T-helper 2 cell (primary cell): ENCODE data around the gene TBX20.

ENCODE experiments used
- DNase-seq, 5 experiments: peaks; one replicate each; pipeline versions ENCODE4 v3.0.0 to v3.0.0-alpha.2; 2012 to 2022
- total RNA-seq, 2 donors: gene quantifications; one replicate each; lab custom pipeline; 2026; lab: John Stamatoyannopoulos, UW

The TBX20 gene, protein sequence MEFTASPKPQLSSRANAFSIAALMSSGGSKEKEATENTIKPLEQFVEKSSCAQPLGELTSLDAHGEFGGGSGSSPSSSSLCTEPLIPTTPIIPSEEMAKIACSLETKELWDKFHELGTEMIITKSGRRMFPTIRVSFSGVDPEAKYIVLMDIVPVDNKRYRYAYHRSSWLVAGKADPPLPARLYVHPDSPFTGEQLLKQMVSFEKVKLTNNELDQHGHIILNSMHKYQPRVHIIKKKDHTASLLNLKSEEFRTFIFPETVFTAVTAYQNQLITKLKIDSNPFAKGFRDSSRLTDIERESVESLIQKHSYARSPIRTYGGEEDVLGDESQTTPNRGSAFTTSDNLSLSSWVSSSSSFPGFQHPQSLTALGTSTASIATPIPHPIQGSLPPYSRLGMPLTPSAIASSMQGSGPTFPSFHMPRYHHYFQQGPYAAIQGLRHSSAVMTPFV
- 0.62 to 2.0 reads per million in 2 donors for total RNA-seq

DNA sequence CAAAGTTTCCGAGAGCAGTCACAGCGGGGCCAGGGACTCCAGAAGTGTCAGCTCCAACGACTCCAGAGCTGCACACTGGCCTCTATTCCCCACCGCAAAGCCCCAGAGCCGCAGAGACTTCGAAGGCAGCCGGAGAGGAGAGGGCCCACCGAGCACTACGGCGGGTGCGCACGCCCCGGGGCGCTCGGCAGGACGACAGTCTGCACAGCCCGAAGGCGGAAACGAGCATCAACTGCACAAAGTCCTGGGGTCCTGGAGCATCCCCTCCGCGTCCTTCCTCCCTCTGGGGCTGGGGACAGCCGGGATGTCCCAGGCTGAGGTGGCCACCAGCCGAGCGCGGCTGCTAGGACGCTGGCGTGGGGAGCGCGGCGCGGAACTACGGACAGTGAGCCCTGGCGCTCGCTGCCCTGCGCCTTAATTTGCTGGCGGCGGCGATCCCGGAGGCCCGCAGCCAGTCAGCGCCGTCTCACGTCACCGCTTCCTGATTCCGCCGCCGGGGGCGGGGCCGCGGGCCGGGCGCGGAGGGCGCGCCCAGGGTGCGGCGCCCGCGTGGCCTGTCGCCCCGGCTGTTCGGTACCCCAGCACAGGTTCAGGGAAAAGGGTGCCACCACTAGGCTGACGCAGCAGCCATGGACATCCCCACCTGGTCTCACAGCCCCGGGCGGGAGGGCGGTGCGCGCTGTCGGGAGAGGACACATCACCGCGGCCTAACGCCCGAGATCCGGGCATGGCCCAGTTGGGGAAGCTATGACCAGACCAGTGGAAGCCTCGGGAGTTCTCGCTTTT, at the start of gene TBX20:
TBX20 (minus strand) TSS at position 391 of the 786 bp plus-strand sequence. CDS start 480 bp downstream, outside the sequence.
- peak in 2 of 5 experiments; percentile 35 to 76 for DNase-seq

DNA sequence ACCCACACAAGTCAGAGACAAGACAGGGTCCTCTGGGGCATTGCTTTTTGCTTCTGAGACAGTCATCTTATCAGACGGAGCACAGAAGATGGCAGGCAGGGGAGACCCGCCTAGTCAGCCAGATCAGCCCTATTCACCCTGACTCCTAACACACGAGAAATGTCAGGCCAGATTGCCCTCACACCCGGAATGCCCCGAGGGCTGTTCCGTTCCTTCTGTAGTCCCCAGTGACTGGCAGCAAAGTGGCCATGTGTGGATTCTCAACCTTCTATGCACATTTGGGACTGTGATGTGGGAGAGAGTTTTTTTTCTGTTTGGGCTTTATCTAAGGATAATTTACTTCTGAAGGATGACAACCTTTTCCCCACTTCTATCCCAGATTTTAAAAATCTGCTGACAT, 35.5 kb upstream of the TBX20 start:
- no peak for DNase-seq

DNA sequence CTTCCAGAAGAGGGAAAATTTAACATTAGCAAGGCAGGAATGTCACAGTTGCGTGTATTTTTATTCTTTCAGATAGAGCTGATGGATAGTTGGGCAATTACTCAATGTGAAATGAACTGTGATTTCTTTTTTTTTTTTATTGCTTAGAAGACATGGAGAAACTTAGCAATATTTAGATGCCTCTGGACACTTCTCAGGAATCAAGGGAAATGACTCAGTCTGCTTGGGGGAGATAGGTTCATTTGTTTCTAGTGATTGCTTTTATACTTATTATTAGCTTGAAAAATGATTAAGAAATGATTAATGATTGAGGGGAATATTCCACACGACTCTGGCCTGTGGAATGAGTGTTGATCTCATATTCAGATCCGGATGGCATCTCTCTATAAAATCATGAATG, 33.1 kb upstream of the TBX20 start:
- DNase-seq, result no peak

DNA sequence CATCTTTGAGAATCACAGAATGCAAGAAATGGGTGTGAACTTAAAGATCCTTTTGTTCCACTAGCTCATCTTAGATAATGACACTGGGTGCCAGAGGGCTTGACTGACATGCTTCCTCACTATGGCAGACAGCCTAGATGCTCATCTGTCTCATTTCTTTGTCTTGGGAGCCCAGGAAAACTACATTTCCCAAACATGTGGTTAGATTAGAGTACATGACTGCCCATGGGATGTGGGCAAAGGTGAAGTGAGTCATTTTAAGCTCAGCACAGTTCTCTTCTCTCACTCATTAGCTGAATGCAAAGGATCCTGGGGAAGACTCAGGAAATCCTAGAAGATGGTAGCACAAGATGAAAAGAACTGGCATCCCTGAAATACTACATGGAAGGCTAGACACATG, 32.5 kb upstream of the TBX20 start:
- DNase-seq, result no peak

DNA sequence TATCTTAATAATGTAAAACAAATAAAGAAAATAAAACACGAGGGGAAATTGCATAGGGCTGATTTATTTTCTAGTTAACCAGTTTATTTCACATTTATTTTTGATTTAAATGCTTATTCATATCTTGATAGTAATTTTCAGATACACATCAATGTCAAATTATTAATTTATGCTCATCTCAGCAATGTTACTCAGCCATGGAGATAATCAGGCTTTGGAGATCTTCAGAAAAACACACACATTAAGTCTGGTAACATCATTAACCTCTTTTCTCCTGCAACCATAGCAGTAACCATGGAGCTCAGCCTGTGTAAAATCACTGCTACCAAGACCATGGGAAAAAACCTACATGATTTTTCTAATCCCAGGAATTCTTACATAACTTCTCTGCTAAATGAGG, 31.9 kb upstream of the TBX20 start:
- no peak for DNase-seq

DNA sequence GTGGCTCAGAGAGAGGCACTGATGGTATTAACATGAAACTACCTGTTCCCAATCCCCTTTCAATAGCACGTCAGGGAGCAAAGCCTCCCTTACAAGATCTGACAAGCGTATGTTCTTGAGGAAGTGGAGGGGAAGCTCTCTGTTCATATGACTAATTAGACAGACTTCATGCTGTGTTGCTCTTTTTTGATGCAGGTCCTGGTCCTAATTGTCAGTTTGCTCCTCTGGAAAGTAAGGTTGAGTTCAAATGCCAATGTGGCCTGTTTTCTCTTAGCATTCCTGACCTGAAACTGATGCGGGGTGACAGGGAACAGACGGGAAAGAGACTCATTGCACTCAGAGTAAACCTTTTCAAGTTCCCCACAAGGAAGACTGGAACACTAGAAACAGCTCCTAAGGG, 27.0 kb upstream of the TBX20 start:
- no peak for DNase-seq

DNA sequence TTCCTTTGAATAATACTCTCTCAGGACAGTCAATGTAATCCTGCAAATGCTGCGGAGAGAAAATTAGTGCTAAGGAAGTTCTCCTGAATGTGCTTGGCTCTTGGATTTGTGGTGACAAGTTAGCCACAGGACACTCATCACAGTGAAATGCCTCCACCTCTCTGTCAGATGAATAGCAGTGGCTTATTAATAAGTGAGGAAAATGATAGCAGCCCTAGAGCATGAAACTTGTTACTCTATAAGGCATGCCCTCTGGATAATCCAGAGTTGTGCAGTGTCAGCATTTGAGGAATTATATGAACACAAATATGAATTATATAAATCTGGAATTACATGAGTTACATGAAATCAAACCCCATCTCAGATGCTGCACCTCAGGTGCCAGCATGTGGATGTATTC, 23.5 kb upstream of the TBX20 start:
- DNase-seq, result no peak

DNA sequence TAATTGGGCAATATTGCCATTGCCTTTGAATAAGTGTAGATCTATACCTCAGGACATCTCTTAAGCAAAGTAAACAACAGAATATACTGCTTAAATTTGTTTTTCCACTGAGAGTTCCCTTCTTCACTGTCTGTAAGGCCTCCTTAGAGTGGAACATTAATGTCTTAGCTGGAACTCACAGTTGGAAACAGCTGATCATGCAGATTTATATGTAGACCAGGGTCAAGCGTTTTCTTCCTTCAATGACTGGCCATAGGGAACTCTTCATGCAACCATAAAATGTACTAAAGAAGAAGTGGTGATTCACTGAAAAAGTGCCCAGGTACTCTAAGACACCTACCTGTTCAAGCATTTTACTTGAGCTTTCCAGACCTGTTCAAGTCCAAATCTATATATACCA, 18.3 kb upstream of the TBX20 start:
- no peak for DNase-seq

DNA sequence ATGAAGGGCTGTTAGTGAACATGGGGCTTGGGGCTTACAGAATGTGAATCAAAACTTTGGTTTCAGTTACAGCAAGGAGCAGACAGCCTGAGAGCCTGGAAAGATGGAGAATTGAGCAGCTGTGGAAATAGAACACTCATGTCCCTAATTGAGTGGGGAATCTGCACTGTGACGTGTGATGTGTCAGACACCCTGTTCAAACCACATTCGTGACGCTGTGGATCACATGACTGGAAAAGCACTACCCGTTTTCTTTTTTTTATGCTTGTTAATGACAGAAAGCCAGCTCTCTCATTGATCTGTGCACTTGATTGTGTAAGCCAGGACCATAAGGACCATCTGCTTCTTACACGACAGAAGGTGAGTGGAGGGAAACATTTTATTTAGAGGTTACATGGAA, 15.1 kb upstream of the TBX20 start:
- no peak for DNase-seq

DNA sequence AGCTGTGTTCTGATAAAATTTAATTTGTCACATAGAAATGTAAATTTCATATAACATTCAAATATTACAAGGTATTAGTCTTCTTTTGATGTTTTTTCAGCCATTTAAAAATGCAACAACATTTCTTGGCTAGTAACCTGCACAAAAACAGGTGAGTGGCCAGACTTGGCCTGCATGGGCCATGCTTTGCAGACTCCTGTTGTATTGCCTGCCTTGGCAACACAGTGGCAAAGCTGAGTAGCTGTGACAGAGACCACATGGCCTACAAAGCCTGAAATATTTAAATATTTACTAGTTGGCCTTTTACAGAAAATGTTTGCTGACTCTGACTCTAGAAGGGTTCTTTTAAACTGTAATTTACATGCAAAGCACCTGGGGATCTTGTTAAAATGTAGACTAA, 13.5 kb upstream of the TBX20 start:
- no peak for DNase-seq

DNA sequence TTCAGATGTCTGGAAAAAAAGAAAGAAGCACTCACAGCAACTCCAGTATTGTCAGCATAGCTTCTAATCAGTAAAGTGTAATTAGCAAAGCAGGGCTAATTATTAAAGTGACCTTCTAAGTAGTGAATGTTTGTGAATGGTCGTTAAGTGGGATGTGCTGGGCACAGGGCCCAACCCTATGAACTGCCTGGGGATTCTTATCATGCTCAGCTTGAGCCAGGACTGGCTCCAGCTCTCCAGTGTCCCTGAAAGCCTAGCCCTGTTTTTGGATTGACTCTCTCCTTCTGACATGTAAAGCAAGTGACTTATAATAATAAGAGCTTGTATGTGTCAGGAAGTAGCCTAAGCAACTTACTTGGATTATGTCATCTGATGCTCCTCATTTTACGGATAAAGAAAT, 9.5 kb upstream of the TBX20 start:
- no peak for DNase-seq

DNA sequence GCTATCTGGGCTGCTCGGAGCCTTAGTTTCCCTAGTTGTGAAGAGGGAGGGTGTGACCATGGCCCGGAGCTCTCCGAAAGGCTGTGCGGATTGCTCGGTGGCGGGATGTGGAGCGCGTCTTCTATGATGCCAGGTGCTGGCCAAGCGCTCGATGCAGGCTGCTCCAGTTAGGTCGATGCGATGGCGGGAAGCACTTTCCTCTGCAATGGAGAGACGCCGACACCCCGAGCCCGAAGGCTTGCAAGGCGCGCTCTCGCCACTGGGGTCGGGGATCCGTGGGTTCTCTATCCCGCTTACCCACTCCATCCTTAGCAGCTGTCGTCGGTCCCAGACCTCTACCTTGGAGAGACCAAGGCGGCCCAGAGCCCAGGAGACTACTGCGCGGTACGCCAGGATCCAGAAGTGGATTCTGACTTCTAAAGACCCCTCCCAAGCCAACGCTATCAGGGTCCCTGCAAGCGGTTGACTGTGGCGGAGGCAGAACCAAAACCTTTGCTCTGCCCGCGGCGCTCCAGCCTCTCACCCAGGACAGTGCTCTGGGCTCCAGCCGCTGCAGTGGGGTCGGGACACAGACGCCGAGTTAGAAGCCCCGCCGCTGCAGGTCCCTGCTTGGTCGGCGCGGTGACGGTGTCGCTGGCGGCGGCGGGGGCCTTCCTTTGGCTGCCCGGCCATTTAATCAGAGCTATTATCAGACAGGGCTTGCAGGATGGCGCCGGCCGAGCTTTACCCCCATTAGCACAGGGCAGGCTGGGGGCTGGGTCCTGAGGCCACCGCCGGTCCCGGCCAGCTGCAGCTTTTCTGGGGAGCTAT, 7.8 kb upstream of the TBX20 start:
- no peak for DNase-seq

DNA sequence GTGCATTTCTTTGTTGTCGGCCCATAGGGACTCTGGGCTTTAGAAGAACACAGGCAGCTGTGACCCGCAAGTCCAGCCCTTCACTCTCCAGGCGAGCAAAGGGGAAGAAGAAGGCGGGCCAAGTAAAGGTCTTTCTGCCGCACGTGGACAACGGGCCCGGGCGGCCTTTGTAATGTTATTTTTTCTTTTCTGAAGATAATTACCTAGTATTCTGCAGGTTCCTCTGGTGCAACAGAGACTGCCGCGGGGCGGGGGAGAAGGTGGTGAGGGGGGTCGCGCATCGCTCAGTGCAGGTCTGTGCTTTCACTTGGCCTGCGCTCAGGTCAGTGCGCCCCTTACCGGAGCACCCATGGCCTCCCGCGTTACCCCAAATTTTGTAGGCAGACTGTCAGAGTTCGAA, 7.1 kb upstream of the TBX20 start:
- no peak for DNase-seq

DNA sequence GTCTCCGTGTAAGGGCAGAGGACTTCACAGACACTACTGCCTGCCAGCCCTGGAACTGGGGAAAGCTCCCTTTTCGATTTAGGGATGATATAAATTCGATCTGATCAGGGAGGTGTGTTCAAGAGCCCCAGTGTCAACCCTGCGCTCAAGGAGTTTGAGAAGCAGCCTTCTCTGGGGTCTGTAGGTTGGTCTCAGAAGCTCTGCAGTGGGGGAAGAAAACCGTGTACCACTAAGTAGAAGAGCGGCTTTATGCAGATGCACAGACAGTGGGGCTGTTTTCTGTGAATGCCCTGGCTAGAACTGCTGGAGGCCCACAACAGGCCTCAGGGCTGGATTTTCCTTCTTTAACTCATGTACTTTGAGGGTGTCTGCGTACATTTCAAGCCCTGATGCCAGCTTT, 6.3 kb upstream of the TBX20 start:
- no peak for DNase-seq

DNA sequence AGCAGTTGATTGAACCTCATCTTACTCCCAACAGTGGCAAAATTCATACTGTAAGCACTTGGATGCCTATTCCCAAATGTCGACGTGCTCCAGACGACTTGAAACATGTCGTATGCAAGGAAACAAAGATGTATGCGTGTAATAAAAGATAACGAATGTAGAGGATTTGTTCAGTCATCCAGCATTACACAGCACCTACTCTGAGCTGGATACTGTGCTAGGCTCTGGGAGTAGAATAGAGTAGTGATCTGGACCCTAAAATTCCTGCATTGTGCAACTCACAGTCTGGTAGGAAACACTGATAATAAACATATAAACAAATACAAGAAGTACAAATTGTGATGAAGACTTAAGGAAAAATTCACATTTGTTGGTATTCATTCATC, 5.6 kb upstream of the TBX20 start:
- DNase-seq, result no peak

DNA sequence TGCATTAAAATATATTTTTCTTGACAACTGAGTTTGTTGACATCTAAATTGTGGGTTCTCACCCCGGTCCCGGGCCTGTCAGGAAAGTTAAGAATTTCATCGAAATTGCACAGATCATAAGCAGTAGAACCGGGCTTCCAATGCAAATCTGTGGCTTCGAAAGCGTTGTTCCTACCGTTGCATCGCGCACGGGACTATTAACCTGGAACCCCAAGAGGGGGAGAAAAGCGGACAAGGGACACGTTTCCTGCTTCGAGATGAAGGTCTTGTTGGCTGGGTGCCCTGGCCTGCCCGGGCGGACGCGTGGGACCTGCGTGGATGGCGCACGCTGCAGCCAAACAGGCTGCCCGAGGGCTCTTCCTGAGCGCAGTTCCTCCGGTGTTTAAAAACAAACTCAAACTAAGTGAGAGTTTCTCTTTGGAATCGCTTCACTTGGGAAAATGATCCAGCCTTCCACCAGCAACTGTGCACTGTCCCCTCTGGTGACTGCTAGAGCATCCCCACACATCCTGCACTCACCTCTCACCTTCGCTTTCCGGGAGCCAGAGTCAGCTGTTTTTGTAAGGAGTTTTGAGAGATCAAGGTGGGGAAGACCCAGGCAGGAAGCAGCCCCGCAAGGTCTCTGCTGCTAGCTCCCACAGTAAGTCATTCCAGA, 5.1 kb upstream of the TBX20 start:
- no peak for DNase-seq

DNA sequence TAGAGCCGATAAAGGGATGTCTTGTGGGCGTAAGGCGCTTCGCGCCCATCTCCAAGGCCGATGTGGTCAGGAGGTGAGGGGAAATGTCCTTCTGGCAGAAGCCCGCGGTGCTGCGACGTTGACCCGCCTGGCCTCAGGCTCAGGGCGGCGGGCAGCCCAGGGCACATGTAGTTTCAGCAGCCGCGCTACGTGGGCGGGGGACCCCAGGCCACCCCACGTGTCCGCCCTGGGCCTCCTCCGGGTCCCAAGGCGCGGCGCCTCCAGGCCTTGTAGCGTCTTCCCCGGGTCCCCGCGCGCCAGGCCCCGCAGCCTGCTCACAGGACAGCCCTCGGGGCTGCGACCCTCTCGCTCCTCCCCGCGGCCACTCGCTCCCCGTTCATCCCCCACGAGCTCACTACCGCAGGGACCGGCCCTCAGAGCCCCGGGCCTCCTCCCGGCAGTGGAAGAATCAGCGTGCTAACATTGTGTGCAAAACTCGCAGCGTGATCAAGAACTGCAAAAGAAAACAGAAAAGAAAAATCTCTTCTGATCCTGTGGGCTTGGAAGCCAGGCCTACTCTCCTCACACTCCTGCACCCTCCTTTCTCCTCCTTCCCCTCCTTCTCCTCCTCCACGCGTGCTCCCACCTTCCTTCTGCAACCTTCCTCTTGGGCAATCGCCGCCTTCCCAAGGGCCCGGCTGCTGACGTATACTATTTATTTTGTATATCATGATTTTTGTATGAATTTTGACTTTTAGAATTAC, 4.4 kb upstream of the TBX20 start:
- DNase-seq, result no peak

DNA sequence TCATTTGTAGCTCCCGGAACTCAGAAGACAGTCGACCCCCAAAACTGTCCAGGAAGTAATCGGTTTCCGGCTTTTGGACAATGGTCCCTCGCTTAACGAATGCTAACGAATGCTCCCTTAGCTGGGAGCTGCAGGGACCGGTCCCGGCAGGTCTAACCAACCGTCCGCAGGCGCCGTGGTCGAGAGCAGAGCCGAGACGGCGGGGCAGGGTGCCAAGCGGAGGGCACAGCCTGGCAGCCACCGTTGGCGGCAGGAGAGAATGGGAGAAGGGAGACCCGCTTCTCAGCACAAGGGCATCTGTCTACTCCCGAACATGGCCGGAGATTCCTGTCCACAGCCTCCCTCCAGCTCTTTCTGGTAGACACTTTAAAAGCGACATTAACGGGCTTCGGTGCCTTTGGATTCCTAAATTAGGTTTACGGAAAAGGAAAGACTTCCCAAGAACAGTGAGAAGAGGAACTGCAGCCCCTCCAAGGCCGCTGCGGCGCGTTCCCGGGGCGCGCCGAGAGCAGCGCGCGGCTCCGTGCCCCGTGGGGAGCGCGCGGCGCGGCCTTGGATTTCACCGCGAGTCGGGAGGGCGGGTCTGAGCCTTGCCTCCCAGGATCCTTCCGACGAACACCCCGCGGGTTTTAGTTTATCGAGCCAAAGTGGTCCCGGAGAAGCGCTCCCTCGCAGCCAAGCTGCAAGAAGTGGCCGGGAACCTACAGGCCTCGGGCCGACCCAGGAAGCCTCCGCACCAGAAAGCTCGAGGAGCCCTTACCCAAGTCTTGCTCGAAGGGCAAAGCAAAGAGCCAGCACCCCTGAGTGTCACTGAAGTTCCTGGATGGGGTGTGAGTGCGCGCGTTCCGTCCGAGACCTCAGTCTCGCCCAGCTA, 3.6 kb upstream of the TBX20 start:
- DNase-seq, result peak in 1 of 5 experiments; percentile 12

DNA sequence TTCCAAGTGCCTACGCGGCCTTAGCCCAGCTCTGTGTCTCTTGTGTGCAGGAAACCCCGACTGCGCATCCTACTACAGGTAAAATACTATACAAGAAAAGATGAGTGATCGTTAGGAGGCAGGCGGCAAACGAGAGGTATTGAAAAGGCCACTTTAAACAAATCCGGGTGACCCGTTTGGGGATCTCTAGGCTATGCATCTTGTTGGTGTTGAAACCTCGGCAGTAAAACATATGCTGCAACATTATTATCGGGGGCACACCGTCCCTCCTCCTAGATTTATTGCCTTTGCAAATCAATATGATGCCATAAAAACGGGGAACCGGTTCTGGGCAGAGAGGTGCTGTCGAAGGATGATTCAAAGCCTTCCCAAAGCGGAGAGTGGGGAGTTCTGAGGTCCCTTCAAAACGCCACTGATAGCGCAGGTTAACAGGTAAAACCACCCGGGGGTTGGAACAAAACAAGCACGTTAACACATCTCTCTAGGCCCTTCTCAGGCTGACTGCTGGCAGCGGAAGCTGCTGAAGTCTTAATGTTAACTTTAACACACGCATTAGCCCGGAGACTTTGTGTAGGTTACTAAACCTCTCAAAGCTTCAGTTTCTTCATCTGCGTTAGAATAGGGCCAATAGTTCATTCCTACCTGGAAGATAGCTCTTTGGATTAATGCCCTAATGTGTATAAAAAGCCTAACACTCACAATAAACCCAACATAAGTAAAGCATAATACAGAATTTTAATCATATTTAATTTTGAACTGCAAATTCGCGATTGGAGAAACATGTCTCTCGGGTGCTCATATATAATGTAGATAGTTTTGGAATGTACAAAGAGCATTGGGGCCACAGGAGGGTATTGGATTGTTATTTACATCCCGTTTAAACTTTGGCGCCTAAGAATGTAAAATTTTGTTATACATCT, 2.6 kb upstream of the TBX20 start:
- DNase-seq, result peak in 1 of 5 experiments; percentile 31
